SK-N-SH (cell line): Measurements from ENCODE around the gene MRPL43. TPM values are rescaled to one million over a fixed set of nuclear protein-coding genes. Genes with fewer than 3 reads are reported as not detected.

Experiments
- CTCF ChIA-PET: fragments of 300-600, 350-600 bp; formaldehyde crosslinking; extraction: SDS; loops from one replicate; lab custom pipeline; 2021; lab: Yijun Ruan, JAX
- POLR2A ChIA-PET: fragments of 350-600 bp; sonication (Branson Sonifier 250); formaldehyde crosslinking; extraction: SDS; loops from one replicate; lab custom pipeline; 2020; ENCODE audit warnings: antibody characterized with exemption, inconsistent platforms; lab: Yijun Ruan, JAX
- DNase-seq: peaks from one replicate; pipeline ENCODE4 v3.0.0; 2012
- H2AFZ ChIP-seq: fragments of 200-600 bp; sonication (generic); 2 replicates; pipeline ENCODE4 v1.8.1; 2016; ENCODE audit warnings: antibody characterized with exemption, mild to moderate bottlenecking, low read depth
- H3F3A ChIP-seq: fragments of 200-600 bp; sonication (generic); replicated peaks from 2 replicates; pipeline ENCODE3; 2016; ENCODE audit warnings: antibody characterized with exemption, mild to moderate bottlenecking; ENCODE audit not compliant: insufficient read depth
- H3K27ac ChIP-seq, 2 experiments: fragments of 200-500 bp in 1 of 2; fragments of 200-600 bp in 1 of 2; sonication (Bioruptor generic) in 1 of 2; sonication (generic), shearing (Covaris generic) in 1 of 2; 2 replicates each; pipeline versions ENCODE4 v1.5.1 to v1.6.1; 2014 to 2016; ENCODE audit warnings: low read depth in 2 of 2, inconsistent platforms in 1 of 2, low read length in 1 of 2, mild to moderate bottlenecking in 1 of 2, mixed read lengths in 1 of 2
- H3K27me3 ChIP-seq: fragments of 200-600 bp; sonication (generic), shearing (Covaris generic); 2 replicates; pipeline ENCODE4 v1.6.1; 2016; ENCODE audit warnings: mixed run types; ENCODE audit not compliant: insufficient read depth
- H3K36me3 ChIP-seq, 2 experiments: fragments of 200-500 bp in 1 of 2; fragments of 200-600 bp in 1 of 2; sonication (Bioruptor generic) in 1 of 2; sonication (generic) in 1 of 2; replicated peaks in 1 of 2; 2 replicates each; pipeline versions ENCODE3 to v1.5.1; 2014 to 2016; ENCODE audit warnings: low read length in 1 of 2, mild to moderate bottlenecking in 1 of 2; ENCODE audit not compliant: insufficient read depth in 2 of 2, control insufficient read depth in 1 of 2
- H3K4me1 ChIP-seq, 2 experiments: fragments of 200-500 bp in 1 of 2; fragments of 200-600 bp in 1 of 2; sonication (Bioruptor generic) in 1 of 2; sonication (generic), shearing (Covaris generic) in 1 of 2; 2 replicates each; pipeline versions ENCODE4 v1.5.1 to v1.6.1; 2014 to 2016; ENCODE audit warnings: low read depth in 1 of 2, low read length in 1 of 2, mixed run types in 1 of 2; ENCODE audit not compliant: insufficient read depth in 2 of 2, control insufficient read depth in 1 of 2
- H3K4me2 ChIP-seq: fragments of 200-600 bp; sonication (generic), shearing (Covaris generic); 2 replicates; pipeline ENCODE4 v1.6.1; 2017; ENCODE audit warnings: mixed run types
- H3K4me3 ChIP-seq, 2 experiments: fragments of 200-500 bp in 1 of 2; fragments of 200-600 bp in 1 of 2; sonication (Bioruptor generic) in 1 of 2; sonication (generic), shearing (Covaris generic) in 1 of 2; 2 replicates each; pipeline versions ENCODE4 v1.5.1 to v1.8.1; 2014 to 2016; ENCODE audit warnings: low read depth in 2 of 2, inconsistent platforms in 1 of 2, low read length in 1 of 2, mild to moderate bottlenecking in 1 of 2, mixed read lengths in 1 of 2, moderate library complexity in 1 of 2
- H3K79me2 ChIP-seq: fragments of 200-600 bp; sonication (generic); 2 replicates; pipeline ENCODE4 v1.8.1; 2017; ENCODE audit warnings: mild to moderate bottlenecking; ENCODE audit not compliant: insufficient read depth
- H3K9ac ChIP-seq: fragments of 200-600 bp; sonication (generic); 2 replicates; pipeline ENCODE4 v1.6.1; 2017; ENCODE audit warnings: mixed run types
- H3K9me2 ChIP-seq: fragments of 200-600 bp; sonication (generic); 2 replicates; pipeline ENCODE4 v1.6.1; 2017; ENCODE audit warnings: mixed run types
- H3K9me3 ChIP-seq: fragments of 200-600 bp; sonication (generic); 2 replicates; pipeline ENCODE4 v1.6.1; 2017; ENCODE audit warnings: mixed run types, mild to moderate bottlenecking, moderate library complexity
- H4K20me1 ChIP-seq: fragments of 200-600 bp; sonication (generic); 2 replicates; pipeline ENCODE4 v1.6.1; 2017; ENCODE audit warnings: mild to moderate bottlenecking, mixed run types; ENCODE audit not compliant: insufficient read depth
- CTCF ChIP-seq: fragments of 200-600 bp; sonication (generic); IDR thresholded peaks from 2 replicates; pipeline ENCODE4 v1.6.1; 2017; ENCODE audit warnings: antibody characterized with exemption, mild to moderate bottlenecking, moderate library complexity
- EZH2phosphoT487 ChIP-seq: fragments of 200-600 bp; sonication (generic); IDR thresholded peaks from 2 replicates; pipeline ENCODE4 v1.6.1; 2017; ENCODE audit warnings: low read depth, mixed run types, mild to moderate bottlenecking, antibody characterized with exemption, moderate library complexity, borderline replicate concordance
- GABPA ChIP-seq: IDR thresholded peaks from 2 replicates; pipeline ENCODE4 v1.4.0; 2012; ENCODE audit warnings: low read depth, mild to moderate bottlenecking
- IRF3 ChIP-seq: fragments of 150-350 bp; IDR thresholded peaks from 2 replicates; pipeline ENCODE4 v1.6.1; 2016; ENCODE audit warnings: mild to moderate bottlenecking, low read depth, low read length
- JUND ChIP-seq: IDR thresholded peaks from 2 replicates; pipeline ENCODE4 v1.4.0; 2012
- MAX ChIP-seq: IDR thresholded peaks from 2 replicates; pipeline ENCODE4 v1.4.0; 2012; ENCODE audit warnings: low read depth
- MEF2A ChIP-seq: IDR thresholded peaks from 2 replicates; pipeline ENCODE4 v1.4.0; 2012; ENCODE audit warnings: low read depth, borderline replicate concordance
- MXI1 ChIP-seq: IDR thresholded peaks from 2 replicates; pipeline ENCODE4 v1.6.1; 2012; ENCODE audit warnings: mild to moderate bottlenecking, low read depth, low read length, improper control_type of control experiment
- NRF1 ChIP-seq: IDR thresholded peaks from 2 replicates; pipeline ENCODE4 v1.6.1; 2012; ENCODE audit warnings: low read depth, mild to moderate bottlenecking, low read length
- PBX3 ChIP-seq: IDR thresholded peaks from 2 replicates; pipeline ENCODE4; 2012
- RCOR1 ChIP-seq: fragments of 150-350 bp; IDR thresholded peaks from 2 replicates; pipeline ENCODE4 v1.6.1; 2017; ENCODE audit warnings: antibody characterized with exemption, low read length
- REST ChIP-seq: IDR thresholded peaks from 2 replicates; pipeline ENCODE4 v1.6.1; 2012; ENCODE audit warnings: mild to moderate bottlenecking, low read depth, low read length, moderate library complexity
- SMC3 ChIP-seq: IDR thresholded peaks from 2 replicates; pipeline ENCODE4 v1.6.1; 2012; ENCODE audit warnings: low read depth, low read length, improper control_type of control experiment
- TCF12 ChIP-seq: IDR thresholded peaks from 2 replicates; pipeline ENCODE4 v1.4.0; 2012
- USF2 ChIP-seq: fragments of 150-350 bp; IDR thresholded peaks from 2 replicates; pipeline ENCODE4 v1.6.1; 2017; ENCODE audit warnings: antibody characterized with exemption, low read length, low read depth, borderline replicate concordance
- YY1 ChIP-seq: IDR thresholded peaks from 2 replicates; pipeline ENCODE4 v1.4.0; 2012; ENCODE audit warnings: low read depth, mild to moderate bottlenecking
- whole genome bisulfite sequencing: methylation state at CpG from one replicate; pipeline ENCODE4 v1.1.6; 2017; ENCODE audit warnings: low lambda C conversion rate; 5-methylcytosine and 5-hydroxymethylcytosine counted together
- polyA plus RNA-seq, 3 experiments: library from polyadenylated mRNA; depleted of rRNA; stranded (reverse); fragments of >200 nt; gene quantifications; 2 replicates each; pipeline ENCODE4 v1.2.3, GENCODE V29; 2012

The MRPL43 gene
- polyA plus RNA-seq, 1 of the 3 experiments (the other 2 are of a cell fraction), result 208 TPM

GRCh38 chr10:101036726-101037125, 49.4 kb upstream of the MRPL43 start:
- Histone ChIP-seq H4K20me1 (peaks cover 39% of the 10 kb centered on the region), H2AFZ (no peak overlapping the region), H3K4me2 (no peak overlapping the region), H3K9me3 (no peaks in the 10 kb centered on the region), H3K27me3 (no peaks in the 10 kb centered on the region), H3K4me1 (peaks cover 7 to 15% of the 10 kb centered on the region in 2 experiments; a peak in 3 of 4 replicates), H3F3A (peaks cover 46% of the 10 kb centered on the region), H3K4me3 (no peak overlapping the region), H3K36me3 (peaks cover 38 to 53% of the 10 kb centered on the region in 2 experiments), H3K9me2 (no peaks in the 10 kb centered on the region), H3K27ac (no peak overlapping the region), H3K9ac (no peak overlapping the region), H3K79me2 (peaks cover 46% of the 10 kb centered on the region)
- ChIA-PET POLR2A (no interaction called here), CTCF (interaction anchor here (0.8 to 15.0 kb wide), 11 partner anchors 10 to 105 kb away, joined by 3 to 198 read pairs (median 4); no protein-coding TSS in a partner anchor)
- 85% methylated on average over 3 of the region's 7 CpGs for WGBS
- no peak for DNase-seq
- TF ChIP-seq MEF2A (no peak), JUND (no peak), NRF1 (no peak), SMC3 (no peak), IRF3 (no peak), USF2 (no peak), EZH2phosphoT487 (no peak), TCF12 (no peak), REST (no peak), MAX (no peak), PBX3 (no peak), YY1 (no peak), CTCF (no peak), GABPA (no peak), MXI1 (no peak), RCOR1 (no peak)
- TF ChIP-seq, all 33 proteins: peak for 0
